ENCODE measurements around the gene INA. TPM values are rescaled to one million over a fixed set of nuclear protein-coding genes. Genes with fewer than 3 reads are reported as not detected.
"Not testable (repeated sequence)": the region's sequence is repeated elsewhere in the genome, so short reads cannot be mapped to it uniquely, and the experiment has no call there.

The INA gene
- total and polyA plus RNA-seq, 2 donors (not counting 3 experiments of a cell fraction or from before 2014, with no cell fraction given) = 0.25 to 0.40 TPM

GRCh38 chr10:103244666-103245271, 32.2 kb upstream of the INA start:
- BruUV-seq (replicated peaks) = no TSS peak
- no peaks in the 10 kb centered on the region for H3K36me3 ChIP-seq (ENCODE audit: control insufficient read depth in 2 of 2, extremely low read depth in 1 of 2, insufficient read depth in 2 of 2, low read length in 2 of 2)
- H2AFZ ChIP-seq (ENCODE audit: low read depth, low read length) = no peak overlapping the region
- no peaks in the 10 kb centered on the region for H3K9me1 ChIP-seq (replicated peaks; ENCODE audit: control insufficient read depth, extremely low read depth, insufficient read depth, low read length)
- no peak overlapping the region for H3K4me3 ChIP-seq (replicated peaks in 1 of 3; ENCODE audit: insufficient read depth in 1 of 3, low read depth in 1 of 3, low read length in 3 of 3)
- H3K27ac ChIP-seq (ENCODE audit: insufficient read depth, low read depth, low read length) = no peak overlapping the region
- FAIRE-seq = peak; percentile 83
- H3K4me2 ChIP-seq (ENCODE audit: insufficient read depth, low read length) = no peak overlapping the region
- peaks cover 8% of the 10 kb centered on the region for H3K4me1 ChIP-seq (ENCODE audit: control insufficient read depth, extremely low read depth, insufficient read depth, low read length)
- no peak overlapping the region for H3K9ac ChIP-seq (replicated peaks; ENCODE audit: extremely low read depth, insufficient read depth, low read length)
- CTCF ChIA-PET = interaction anchor here (0.6 to 3.7 kb wide), 80 partner anchors 8 to 531 kb away, joined by 3 to 211 read pairs (median 7); partner anchors contain the start of genes ARL3, CNNM2, CYP17A1 and INA
- no peaks in the 10 kb centered on the region for H3K79me2 ChIP-seq (ENCODE audit: control insufficient read depth, insufficient read depth, low read length)
- peak; percentile 81 for DNase-seq (ENCODE audit: low read depth, low spot score)
- intact Hi-C loops (cut with micrococcal nuclease) (loop anchor here (1.0 to 5.0 kb wide), 6 partner anchors 64 to 409 kb away; no protein-coding TSS in a partner anchor), dilution Hi-C loops (cut with MboI; ENCODE audit: extremely low pct_ligation_motif_present, low sequenced_read_pairs) (no loop called here)
- H4K20me1 ChIP-seq (replicated peaks; ENCODE audit: control insufficient read depth, extremely low read depth, insufficient read depth, low read length) = no peaks in the 10 kb centered on the region
- TF ChIP-seq POLR2A (IDR thresholded peaks at IDR 0.05; ENCODE audit: low read depth, low read length) (no peak), POLR2AphosphoS5 (IDR thresholded peaks at IDR 0.05; ENCODE audit: insufficient read depth, low read depth, low read length) (no peak), FOS (IDR thresholded peaks at IDR 0.05; ENCODE audit: borderline replicate concordance, insufficient read depth, low read length) (no peak), CTCF (IDR thresholded peaks at IDR 0.05; ENCODE audit: extremely low read depth in 1 of 2, insufficient read depth in 1 of 2, low read depth in 1 of 2, low read length in 2 of 2) (peak; percentile 86 to 93), MAX (IDR thresholded peaks at IDR 0.05; ENCODE audit: insufficient read depth, insufficient read length) (no peak), GATA2 (IDR thresholded peaks at IDR 0.05; ENCODE audit: insufficient read depth, insufficient read length, low read depth, low read length) (no peak)
- H3K9me3 ChIP-seq (replicated peaks; ENCODE audit: control insufficient read depth, insufficient read depth, low read length) = no peaks in the 10 kb centered on the region
- H3K27me3 ChIP-seq (ENCODE audit: control insufficient read depth in 2 of 2, insufficient read depth in 2 of 2, low read length in 2 of 2) = peaks cover 0 to 1% of the 10 kb centered on the region in 2 experiments
- POLR2A ChIA-PET = interaction anchor here (1.0 to 1.1 kb wide), 2 partner anchors 14 to 52 kb away, joined by 3 read pairs; partner anchors contain the start of gene NT5C2

GRCh38 chr10:103245587-103245986, 31.4 kb upstream of the INA start, which contains the start of gene RPEL1:
Gene RPEL1, plus strand, starts transcription at chr10:103245887. Its CDS starts 110 bp downstream, at chr10:103245997.
- H3K36me3 ChIP-seq (ENCODE audit: control insufficient read depth in 2 of 2, extremely low read depth in 1 of 2, insufficient read depth in 2 of 2, low read length in 2 of 2); FAIRE-seq; H4K20me1 ChIP-seq (replicated peaks; ENCODE audit: control insufficient read depth, extremely low read depth, insufficient read depth, low read length); H3K9me3 ChIP-seq (replicated peaks; ENCODE audit: control insufficient read depth, insufficient read depth, low read length); DNase-seq (ENCODE audit: low read depth, low spot score); POLR2A ChIA-PET; H3K27ac ChIP-seq (ENCODE audit: insufficient read depth, low read depth, low read length); H3K4me1 ChIP-seq (ENCODE audit: control insufficient read depth, extremely low read depth, insufficient read depth, low read length); H3K9me1 ChIP-seq (replicated peaks; ENCODE audit: control insufficient read depth, extremely low read depth, insufficient read depth, low read length); H3K4me3 ChIP-seq (replicated peaks in 1 of 3; ENCODE audit: insufficient read depth in 1 of 3, low read depth in 1 of 3, low read length in 3 of 3); BruUV-seq (replicated peaks); dilution Hi-C loops (cut with MboI; ENCODE audit: extremely low pct_ligation_motif_present, low sequenced_read_pairs); H3K27me3 ChIP-seq (ENCODE audit: control insufficient read depth in 2 of 2, insufficient read depth in 2 of 2, low read length in 2 of 2); H3K79me2 ChIP-seq (ENCODE audit: control insufficient read depth, insufficient read depth, low read length); H3K4me2 ChIP-seq (ENCODE audit: insufficient read depth, low read length); H3K9ac ChIP-seq (replicated peaks; ENCODE audit: extremely low read depth, insufficient read depth, low read length); H2AFZ ChIP-seq (ENCODE audit: low read depth, low read length): not testable (repeated sequence)
- intact Hi-C loops (cut with micrococcal nuclease) = loop anchor here (2.0 to 5.0 kb wide), 2 partner anchors 65 to 242 kb away; no protein-coding TSS in a partner anchor
- CTCF ChIA-PET = interaction anchor here (1.6 to 3.7 kb wide), 5 partner anchors 54 to 344 kb away, joined by 11 to 211 read pairs (median 40); partner anchors contain the start of genes CNNM2 and NT5C2
